GM19372 (cell line): ENCODE results near the gene MDM2.
"Not testable (repeated sequence)": the region's sequence is repeated elsewhere in the genome, so short reads cannot be mapped to it uniquely, and the experiment has no call there.

Experiments
- ATAC-seq: cut with Tn5 transposase; IDR thresholded peaks from one replicate; pipeline ENCODE4 v1.9.1; 2021; ENCODE audit warnings: mild to moderate bottlenecking, low read depth, moderate library complexity; ENCODE audit not compliant: unreplicated experiment

Gene MDM2

GRCh38 chr12:68824131-68824530, 16.2 kb downstream of the MDM2 start:
- ATAC-seq, result no peak

- no peak for ATAC-seq
Measured at GRCh38 chr12:68824597-68825250, 16.7 kb downstream of the MDM2 start.

GRCh38 chr12:68825569-68826217, 17.7 kb downstream of the MDM2 start:
- ATAC-seq, result no peak

- ATAC-seq, result no peak
Measured at GRCh38 chr12:68827895-68828671, 20.1 kb downstream of the MDM2 start.

- no peak for ATAC-seq
Measured at GRCh38 chr12:68828672-68829068, 20.7 kb downstream of the MDM2 start.

- ATAC-seq, result no peak
Measured at GRCh38 chr12:68831272-68831671, 23.3 kb downstream of the MDM2 start.

GRCh38 chr12:68831751-68832503, 23.9 kb downstream of the MDM2 start:
- ATAC-seq, result no peak

- ATAC-seq, result no peak
Measured at GRCh38 chr12:68832504-68832867, 24.5 kb downstream of the MDM2 start.

- ATAC-seq, result no peak
Measured at GRCh38 chr12:68833508-68833907, 25.5 kb downstream of the MDM2 start.

GRCh38 chr12:68835333-68835908, 27.4 kb downstream of the MDM2 start:
- ATAC-seq, result no peak

GRCh38 chr12:68837215-68837614, 29.2 kb downstream of the MDM2 start:
- ATAC-seq, result no peak

GRCh38 chr12:68838046-68838886, 30.3 kb downstream of the MDM2 start:
- ATAC-seq, result no peak

- no peak for ATAC-seq
Measured at GRCh38 chr12:68839183-68840147, 31.5 kb downstream of the MDM2 start.

- ATAC-seq, result not testable (repeated sequence)
Measured at GRCh38 chr12:68841175-68841574, 33.2 kb downstream of the MDM2 start.

- no peak for ATAC-seq
Measured at GRCh38 chr12:68841717-68842116, 33.7 kb downstream of the MDM2 start.

- ATAC-seq, result no peak
Measured at GRCh38 chr12:68842123-68842522, 34.1 kb downstream of the MDM2 start.

- ATAC-seq, result no peak
Measured at GRCh38 chr12:68842784-68843567, 35.0 kb downstream of the MDM2 start.

- no peak for ATAC-seq
Measured at GRCh38 chr12:68844318-68844745, 36.4 kb downstream of the MDM2 start.
